ENCODE data around the gene SPON1. TPM values are rescaled to one million over a fixed set of nuclear protein-coding genes. Genes with fewer than 3 reads are reported as not detected.
"Not testable (repeated sequence)": the region's sequence is repeated elsewhere in the genome, so short reads cannot be mapped to it uniquely, and the experiment has no call there.

SPON1 gene
- polyA plus RNA-seq, 4 donors = 73.8 to 93.4 (median 89.9) TPM

DNA sequence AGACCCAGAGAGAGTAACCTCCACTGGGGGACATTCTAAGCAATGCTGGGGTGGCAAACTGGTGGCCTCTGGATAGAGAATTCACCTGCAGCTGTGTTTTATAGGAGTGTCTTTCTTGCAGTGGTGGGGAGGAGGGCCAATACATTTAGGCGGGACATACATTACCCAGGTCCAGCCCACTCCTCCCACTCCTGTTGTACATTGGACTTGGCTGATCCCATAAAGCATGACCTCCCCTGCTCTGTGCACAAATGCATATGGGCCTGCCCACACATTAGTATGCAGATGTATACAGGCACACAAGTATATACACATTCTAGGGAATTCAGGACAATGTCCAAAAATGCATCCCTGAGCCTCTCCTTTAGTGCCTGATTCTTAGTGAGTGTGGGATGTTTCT is 297.4 kb downstream of the SPON1 start:
- no peak for DNase-seq (ENCODE audit: low read depth in 4 of 4, low spot score in 3 of 4)

- DNase-seq (ENCODE audit: low read depth in 4 of 4, low spot score in 3 of 4) = no peak
These were observed 298.5 kb downstream of the SPON1 start for GRCh38 chr11:14261066-14261465.

- DNase-seq (ENCODE audit: low read depth in 4 of 4, low spot score in 3 of 4) = no peak
These were observed 299.8 kb downstream of the SPON1 start for GRCh38 chr11:14262271-14262846.

GRCh38 chr11:14264966-14265365 is 302.4 kb downstream of the SPON1 start:
- no peak for DNase-seq (ENCODE audit: low read depth in 4 of 4, low spot score in 3 of 4)

DNA sequence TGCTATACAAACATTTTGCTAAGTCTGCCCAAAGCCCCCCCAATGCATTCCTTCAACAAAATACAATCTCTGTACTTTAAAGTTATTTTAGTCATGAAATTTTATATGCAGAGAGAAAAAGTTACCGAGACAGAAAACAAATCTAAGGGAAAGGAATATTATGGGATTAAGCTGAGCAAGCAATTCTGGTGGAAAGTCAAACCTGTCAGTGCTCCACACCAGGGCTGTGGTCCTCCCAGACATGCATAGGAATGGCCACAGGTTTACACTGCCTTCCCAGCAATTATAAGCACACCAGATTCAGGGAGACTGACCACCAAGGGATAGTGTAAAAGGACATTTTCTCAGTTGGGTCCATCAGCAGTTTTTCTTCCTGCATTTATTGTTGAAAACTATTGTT is 304.1 kb downstream of the SPON1 start:
- DNase-seq (ENCODE audit: low read depth in 4 of 4, low spot score in 3 of 4) = no peak

DNA sequence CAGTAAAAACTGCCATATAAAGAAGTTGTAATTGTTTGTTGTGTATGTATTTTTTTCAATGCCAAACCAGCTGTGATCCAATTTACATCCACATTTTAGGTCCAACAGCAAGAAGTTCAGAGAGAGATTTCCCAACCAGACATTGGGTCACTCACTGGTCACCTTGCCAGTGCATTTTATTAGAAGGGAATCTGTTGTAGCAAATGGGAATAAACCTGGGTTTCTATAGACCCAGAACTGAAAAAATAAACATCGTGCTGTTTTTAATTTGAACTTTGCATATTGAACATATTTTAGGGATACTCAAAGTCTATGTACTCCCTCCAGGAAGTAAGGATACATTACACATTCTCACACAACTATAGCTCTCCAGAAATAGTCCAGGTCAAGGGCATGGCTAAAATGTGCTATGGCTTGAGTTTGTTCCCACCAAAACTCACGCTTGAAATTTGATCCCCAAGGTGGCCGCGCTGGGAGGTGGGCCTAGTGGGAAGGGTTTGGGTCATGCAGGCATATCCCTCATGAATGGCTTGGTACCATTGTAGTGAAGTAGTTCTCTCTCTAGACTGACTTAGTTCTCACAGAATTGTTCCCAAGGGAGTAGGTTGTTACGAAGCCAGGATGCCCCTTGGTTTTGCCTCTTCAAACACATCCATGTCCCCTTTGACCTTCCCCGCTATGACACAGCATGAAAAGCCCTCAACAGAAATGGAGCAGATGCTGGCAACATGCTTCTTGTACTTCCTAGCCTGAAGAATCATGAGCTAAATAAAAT is 305.5 kb downstream of the SPON1 start:
- DNase-seq (ENCODE audit: low read depth in 4 of 4, low spot score in 3 of 4) = no peak

GRCh38 chr11:14269692-14270573 is 307.4 kb downstream of the SPON1 start:
- no peak for DNase-seq (ENCODE audit: low read depth in 4 of 4, low spot score in 3 of 4)

DNA sequence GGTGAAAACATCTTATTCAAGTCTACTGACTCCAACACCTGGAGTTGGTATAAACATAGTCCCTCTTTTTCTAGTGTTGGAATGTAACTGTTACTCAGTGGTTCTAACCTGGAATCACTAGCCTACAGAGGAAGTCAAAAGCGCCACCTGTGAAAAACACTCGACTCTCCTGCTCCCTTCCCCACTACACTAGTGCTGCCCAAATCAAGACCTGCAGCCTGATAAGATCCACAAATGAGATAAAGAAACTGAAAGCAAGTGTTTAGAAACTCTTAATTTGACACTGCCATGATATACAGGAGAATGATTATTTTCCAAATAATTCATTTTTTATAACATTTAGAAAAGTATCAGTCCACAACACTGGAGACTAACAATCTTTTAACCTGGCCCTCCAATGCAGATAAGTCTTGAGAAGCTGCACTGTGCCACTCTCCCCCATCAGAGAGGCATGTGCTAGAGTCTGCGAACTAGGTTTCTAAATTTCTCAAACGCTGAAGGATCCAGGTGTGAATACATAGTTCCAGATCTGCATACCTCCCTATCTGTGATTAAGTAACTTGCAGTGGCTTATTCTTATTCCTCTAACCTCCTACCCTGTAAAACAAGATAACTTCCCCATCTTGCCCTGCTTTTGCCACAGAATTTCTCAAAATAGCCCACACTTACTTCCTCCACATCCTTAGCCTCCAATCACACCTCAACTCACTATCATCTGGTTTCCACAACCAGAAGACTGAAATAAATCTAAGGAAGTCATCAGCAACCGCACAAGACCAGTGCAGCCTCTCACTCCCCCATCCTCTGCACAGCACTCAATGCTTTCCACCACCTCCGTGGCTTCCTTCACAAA is 308.4 kb downstream of the SPON1 start:
- DNase-seq (ENCODE audit: low read depth in 4 of 4, low spot score in 3 of 4) = no peak

DNA sequence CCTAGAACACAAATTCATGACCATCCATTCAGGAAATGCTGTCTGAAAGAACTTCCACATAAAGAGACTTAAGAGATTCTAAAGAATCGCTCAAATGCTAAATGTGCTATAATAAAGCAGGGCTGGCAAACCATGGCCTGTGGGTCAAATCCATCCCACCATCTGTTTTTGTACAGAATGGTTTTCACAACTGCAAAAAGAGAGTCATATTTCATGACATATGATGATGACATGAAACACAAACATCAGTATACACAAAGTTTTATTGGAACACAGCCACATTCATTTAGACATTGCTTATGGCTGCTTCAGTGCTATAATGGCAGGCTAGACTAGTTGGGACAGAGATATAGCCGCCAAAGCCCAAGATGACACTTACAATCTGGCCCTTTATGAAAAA is 311.4 kb downstream of the SPON1 start:
- DNase-seq (ENCODE audit: low read depth in 4 of 4, low spot score in 3 of 4) = no peak

DNA sequence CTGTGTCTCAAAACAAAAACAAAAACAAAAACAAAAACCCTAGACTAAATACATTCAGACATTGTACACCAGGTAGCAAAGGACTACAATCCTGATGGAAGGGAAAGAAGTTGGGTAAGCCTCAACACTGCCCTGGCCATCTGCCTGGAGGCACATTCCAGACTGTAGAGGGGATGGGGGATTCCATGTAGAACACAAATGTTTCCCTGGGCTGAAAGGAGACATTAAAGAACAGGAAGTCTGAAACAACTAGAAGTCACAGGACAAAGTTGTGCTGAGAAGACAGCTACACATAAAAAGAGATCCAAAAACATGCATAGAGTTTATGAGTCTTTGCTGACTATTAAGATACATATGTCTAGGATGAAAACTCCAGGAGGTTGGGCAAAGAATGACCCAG is 312.6 kb downstream of the SPON1 start:
- no peak for DNase-seq (ENCODE audit: low read depth in 4 of 4, low spot score in 3 of 4)

- not testable (repeated sequence) for DNase-seq (ENCODE audit: low read depth in 4 of 4, low spot score in 3 of 4)
These were observed 316.3 kb downstream of the SPON1 start for GRCh38 chr11:14278869-14279268.

- no peak for DNase-seq (ENCODE audit: low read depth in 4 of 4, low spot score in 3 of 4)
These were observed 325.8 kb downstream of the SPON1 start for GRCh38 chr11:14288189-14288935.

DNA sequence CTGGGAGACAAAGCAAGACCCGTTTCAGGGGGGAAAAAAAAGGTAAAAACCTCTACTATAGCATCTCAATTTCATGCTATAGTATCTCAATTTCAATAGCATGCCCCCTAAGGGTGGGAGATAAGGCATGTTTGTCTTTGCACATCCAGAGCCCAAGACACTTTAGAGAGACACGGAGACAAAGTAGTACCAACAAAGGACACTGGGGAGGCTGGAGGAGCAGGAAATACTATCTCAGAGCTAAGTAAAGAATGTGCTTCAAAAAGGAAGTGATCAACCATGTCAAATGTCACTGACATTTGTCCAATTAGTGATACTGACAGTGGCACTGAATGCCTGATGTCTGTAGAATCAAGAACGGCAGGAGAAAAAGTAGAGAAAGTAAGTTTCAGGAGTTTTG is 327.9 kb downstream of the SPON1 start:
- DNase-seq (ENCODE audit: low read depth in 4 of 4, low spot score in 3 of 4) = no peak

DNA sequence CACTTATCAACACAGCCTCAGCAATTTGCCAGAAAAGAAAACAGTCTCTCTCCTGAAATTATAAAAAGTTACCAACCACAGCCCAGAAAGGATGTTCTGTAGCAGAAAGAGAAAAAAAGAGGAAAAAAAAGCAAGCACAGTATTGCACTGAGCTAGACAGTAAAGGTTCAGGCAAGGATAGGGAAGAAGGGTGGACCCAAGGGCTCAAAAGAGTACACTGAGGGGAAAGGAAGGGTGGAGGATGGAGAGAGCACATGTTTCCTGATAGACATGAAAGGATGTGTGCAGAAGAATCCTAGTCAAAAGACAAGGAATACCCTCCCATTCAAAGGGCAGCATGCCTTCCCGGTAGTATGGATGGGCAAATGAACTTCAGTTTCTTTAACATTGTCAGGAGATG is 337.4 kb downstream of the SPON1 start:
- DNase-seq (ENCODE audit: low read depth in 4 of 4, low spot score in 3 of 4) = no peak

DNA sequence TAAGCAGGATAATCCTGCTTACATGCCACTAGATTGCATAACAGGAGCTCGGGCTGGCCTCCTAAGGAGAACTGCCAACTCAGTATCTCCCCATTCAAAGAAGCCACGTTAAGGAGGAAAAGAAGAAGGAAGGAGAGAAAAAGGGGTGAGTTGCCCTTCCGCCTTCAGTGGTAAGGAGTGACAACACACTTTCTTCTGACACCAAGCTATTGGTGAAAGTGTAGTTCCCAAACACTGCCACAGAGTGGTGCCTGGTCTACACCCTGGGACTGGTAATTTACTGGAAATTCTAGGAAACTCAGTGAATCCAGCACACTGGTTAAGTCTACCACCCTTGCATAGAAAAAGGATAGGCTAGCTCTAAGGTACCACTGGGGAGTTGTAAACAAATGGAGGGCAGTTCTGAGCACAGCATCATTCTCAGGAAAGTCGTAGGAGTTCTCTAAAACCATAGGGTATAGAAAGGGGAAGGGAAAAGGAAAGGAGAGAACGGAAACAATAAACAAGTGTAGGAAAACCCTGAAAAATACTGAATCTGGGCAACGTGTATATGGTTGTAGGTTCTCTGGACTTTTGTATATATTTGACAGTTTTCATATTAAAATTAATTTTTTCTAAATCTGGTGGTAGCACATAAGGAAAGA is 338.3 kb downstream of the SPON1 start:
- peak; percentile 18 to 39 (median 30) for DNase-seq (ENCODE audit: low read depth in 4 of 4, low spot score in 3 of 4)

GRCh38 chr11:14304601-14305000 is 342.1 kb downstream of the SPON1 start:
- DNase-seq (ENCODE audit: low read depth in 4 of 4, low spot score in 3 of 4) = no peak

GRCh38 chr11:14305649-14306048 is 343.1 kb downstream of the SPON1 start:
- no peak for DNase-seq (ENCODE audit: low read depth in 4 of 4, low spot score in 3 of 4)

DNA sequence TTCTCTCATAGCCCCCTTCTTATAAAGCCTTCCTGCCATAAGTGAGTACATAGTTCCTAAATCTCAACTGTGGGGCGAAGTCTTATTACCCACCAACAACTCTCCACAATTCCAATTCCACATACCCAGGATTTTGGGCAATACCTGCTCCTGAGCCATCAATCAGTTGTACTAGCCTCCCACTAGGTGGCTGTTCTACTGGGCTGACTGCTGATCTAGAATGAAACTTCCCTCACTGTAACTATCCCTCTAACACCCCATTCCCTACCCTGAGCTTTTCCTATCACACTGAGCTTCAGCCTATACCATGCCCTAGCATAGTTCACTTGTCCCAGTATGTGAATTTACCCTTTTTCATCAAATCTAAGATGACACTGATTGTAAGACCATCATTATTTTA is 344.0 kb downstream of the SPON1 start:
- DNase-seq (ENCODE audit: low read depth in 4 of 4, low spot score in 3 of 4) = no peak
